HT1080 (cell line): Measurements from ENCODE around the gene USP17L19. TPM values are rescaled to one million over a fixed set of nuclear protein-coding genes. Genes with fewer than 3 reads are reported as not detected.
"Not testable (repeated sequence)": the region's sequence is repeated elsewhere in the genome, so short reads cannot be mapped to it uniquely, and the experiment has no call there.

Experiments used
- DNase-seq: peaks from one replicate; pipeline ENCODE4 v3.0.0-alpha.2; 2015; ENCODE audit warnings: low read depth
- polyA plus RNA-seq, 2 experiments: library from polyadenylated mRNA; depleted of rRNA; stranded (reverse); fragments of >200 nt; gene quantifications; 2 replicates each; pipeline ENCODE4 v1.2.3, GENCODE V29; 2015
- total RNA-seq: library from RNA; depleted of rRNA; stranded (reverse); fragments of >200 nt; shearing (Covaris generic); gene quantifications from 2 replicates; pipeline ENCODE4 v1.2.3, GENCODE V29; 2014; rRNA removed

USP17L19 gene, protein sequence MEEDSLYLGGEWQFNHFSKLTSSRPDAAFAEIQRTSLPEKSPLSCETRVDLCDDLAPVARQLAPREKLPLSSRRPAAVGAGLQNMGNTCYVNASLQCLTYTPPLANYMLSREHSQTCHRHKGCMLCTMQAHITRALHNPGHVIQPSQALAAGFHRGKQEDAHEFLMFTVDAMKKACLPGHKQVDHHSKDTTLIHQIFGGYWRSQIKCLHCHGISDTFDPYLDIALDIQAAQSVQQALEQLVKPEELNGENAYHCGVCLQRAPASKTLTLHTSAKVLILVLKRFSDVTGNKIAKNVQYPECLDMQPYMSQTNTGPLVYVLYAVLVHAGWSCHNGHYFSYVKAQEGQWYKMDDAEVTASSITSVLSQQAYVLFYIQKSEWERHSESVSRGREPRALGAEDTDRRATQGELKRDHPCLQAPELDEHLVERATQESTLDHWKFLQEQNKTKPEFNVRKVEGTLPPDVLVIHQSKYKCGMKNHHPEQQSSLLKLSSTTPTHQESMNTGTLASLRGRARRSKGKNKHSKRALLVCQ
- total RNA-seq = not detected in 2 replicates
- polyA plus RNA-seq (2015; cell fraction: cytosol; rRNA removed) = not detected in 2 replicates
- polyA plus RNA-seq (2015; cell fraction: nucleus; rRNA removed) = not detected in 2 replicates

DNA sequence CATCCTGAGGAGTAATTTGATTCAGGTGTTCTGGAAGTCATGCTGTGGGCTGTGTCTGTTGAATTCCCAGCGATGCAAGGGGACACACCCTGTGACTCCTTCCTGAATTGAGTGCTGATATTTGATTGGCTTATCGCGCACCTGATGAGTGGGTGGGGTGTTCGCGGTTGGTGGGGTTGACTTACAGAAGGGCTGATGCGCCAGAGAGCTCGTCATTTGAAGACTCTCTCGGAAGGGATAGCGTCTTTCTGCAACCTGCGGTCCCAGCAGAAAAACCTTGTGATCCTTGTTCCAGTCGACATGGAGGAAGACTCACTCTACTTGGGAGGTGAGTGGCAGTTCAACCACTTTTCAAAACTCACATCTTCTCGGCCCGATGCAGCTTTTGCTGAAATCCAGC lies at the start of gene USP17L19:
Gene USP17L19 (plus strand): TSS at position 301 of the 400 bp plus-strand sequence. CDS start 0 bp downstream, at position 301.
- DNase-seq = not testable (repeated sequence)

DNA sequence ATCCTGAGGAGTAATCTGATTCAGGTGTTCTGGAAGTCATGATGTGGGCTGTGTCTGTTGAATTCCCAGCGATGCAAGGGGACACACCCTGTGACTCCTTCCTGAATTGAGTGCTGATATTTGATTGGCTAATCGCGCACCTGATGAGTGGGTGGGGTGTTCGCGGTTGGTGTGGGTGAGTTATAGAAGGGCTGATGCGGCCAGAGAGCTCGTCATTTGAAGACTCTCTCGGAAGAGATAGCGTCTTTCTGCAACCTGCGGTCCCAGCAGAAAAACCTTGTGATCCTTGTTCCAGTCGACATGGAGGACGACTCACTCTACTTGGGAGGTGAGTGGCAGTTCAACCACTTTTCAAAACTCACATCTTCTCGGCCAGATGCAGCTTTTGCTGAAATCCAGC lies 42.8 kb upstream of the USP17L19 start, which contains the start of gene USP17L10:
Gene USP17L10 (plus strand): TSS at position 301 of the 400 bp plus-strand sequence. CDS start 0 bp downstream, at position 301.
- not testable (repeated sequence) for DNase-seq

DNA sequence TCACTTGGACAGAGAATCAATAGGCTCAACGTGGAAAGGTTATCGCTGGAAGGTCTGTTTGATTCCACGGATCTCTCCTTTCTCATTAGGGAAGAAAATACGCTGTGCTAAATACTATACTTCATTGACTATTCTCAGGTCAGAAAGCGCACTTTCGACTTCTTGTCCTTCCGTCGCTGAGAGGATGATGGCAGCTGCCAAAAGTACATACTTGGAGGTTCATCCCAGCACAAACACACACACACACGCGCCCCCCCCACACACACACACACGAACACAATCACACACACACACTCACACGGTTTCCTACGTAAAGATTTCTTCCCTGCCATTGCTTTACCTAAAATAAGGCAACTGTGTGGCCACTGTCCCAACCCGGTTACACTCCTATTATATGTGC lies 38.5 kb upstream of the USP17L19 start:
- DNase-seq = not testable (repeated sequence)

DNA sequence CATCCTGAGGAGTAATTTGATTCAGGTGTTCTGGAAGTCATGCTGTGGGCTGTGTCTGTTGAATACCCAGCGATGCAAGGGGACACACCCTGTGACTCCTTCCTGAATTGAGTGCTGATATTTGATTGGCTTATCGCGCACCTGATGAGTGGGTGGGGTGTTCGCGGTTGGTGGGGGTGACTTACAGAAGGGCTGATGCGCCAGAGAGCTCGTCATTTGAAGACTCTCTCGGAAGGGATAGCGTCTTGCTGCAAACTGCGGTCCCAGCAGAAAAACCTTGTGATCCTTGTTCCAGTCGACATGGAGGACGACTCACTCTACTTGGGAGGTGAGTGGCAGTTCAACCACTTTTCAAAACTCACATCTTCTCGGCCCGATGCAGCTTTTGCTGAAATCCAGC lies 38.1 kb upstream of the USP17L19 start, which contains the start of gene USP17L11:
Gene USP17L11 (plus strand): TSS at position 301 of the 400 bp plus-strand sequence. CDS start 0 bp downstream, at position 301.
- DNase-seq = not testable (repeated sequence)

DNA sequence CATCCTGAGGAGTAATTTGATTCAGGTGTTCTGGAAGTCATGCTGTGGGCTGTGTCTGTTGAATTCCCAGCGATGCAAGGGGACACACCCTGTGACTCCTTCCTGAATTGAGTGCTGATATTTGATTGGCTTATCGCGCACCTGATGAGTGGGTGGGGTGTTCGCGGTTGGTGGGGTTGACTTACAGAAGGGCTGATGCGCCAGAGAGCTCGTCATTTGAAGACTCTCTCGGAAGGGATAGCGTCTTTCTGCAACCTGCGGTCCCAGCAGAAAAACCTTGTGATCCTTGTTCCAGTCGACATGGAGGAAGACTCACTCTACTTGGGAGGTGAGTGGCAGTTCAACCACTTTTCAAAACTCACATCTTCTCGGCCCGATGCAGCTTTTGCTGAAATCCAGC lies 33.3 kb upstream of the USP17L19 start, which contains the start of gene USP17L12:
Gene USP17L12 (plus strand): TSS at position 301 of the 400 bp plus-strand sequence. CDS start 0 bp downstream, at position 301.
- DNase-seq = not testable (repeated sequence)

DNA sequence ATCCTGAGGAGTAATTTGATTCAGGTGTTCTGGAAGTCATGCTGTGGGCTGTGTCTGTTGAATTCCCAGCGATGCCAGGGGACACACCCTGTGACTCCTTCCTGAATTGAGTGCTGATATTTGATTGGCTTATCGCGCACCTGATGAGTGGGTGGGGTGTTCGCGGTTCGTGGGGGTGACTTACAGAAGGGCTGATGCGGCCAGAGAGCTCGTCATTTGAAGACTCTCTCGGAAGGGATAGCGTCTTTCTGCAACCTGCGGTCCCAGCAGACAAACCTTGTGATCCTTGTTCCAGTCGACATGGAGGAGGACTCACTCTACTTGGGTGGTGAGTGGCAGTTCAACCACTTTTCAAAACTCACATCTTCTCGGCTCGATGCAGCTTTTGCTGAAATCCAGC lies 28.6 kb upstream of the USP17L19 start, which contains the start of gene USP17L13:
Gene USP17L13 (plus strand): TSS at position 301 of the 400 bp plus-strand sequence. CDS start 0 bp downstream, at position 301.
- not testable (repeated sequence) for DNase-seq

DNA sequence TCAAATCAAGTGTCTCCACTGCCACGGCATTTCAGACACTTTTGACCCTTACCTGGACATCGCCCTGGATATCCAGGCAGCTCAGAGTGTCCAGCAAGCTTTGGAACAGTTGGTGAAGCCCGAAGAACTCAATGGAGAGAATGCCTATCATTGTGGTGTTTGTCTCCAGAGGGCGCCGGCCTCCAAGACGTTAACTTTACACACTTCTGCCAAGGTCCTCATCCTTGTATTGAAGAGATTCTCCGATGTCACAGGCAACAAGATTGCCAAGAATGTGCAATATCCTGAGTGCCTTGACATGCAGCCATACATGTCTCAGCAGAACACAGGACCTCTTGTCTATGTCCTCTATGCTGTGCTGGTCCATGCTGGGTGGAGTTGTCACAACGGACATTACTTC lies 22.9 kb upstream of the USP17L19 start:
- not testable (repeated sequence) for DNase-seq

DNA sequence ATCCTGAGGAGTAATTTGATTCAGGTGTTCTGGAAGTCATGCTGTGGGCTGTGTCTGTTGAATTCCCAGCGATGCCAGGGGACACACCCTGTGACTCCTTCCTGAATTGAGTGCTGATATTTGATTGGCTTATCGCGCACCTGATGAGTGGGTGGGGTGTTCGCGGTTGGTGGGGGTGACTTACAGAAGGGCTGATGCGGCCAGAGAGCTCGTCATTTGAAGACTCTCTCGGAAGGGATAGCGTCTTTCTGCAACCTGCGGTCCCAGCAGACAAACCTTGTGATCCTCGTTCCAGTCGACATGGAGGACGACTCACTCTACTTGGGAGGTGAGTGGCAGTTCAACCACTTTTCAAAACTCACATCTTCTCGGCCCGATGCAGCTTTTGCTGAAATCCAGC lies 19.1 kb upstream of the USP17L19 start, which contains the start of gene USP17L15:
Gene USP17L15 (plus strand): TSS at position 301 of the 400 bp plus-strand sequence. CDS start 0 bp downstream, at position 301.
- DNase-seq = not testable (repeated sequence)

DNA sequence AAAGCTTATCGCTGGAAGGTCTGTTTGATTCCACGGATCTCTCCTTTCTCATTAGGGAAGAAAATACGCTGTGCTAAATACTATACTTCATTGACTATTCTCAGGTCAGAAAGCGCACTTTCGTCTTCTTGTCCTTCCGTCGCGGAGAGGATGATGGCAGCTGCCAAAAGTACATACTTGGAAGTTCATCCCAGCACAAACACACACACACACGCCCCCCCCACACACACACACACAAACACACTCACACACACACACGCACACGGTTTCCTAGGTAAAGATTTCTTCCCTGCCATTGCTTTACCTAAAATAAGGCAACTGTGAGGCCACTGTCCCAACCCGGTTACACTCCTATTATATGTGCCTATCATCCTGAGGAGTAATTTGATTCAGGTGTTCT lies 14.7 kb upstream of the USP17L19 start:
- peak; percentile 18 for DNase-seq

DNA sequence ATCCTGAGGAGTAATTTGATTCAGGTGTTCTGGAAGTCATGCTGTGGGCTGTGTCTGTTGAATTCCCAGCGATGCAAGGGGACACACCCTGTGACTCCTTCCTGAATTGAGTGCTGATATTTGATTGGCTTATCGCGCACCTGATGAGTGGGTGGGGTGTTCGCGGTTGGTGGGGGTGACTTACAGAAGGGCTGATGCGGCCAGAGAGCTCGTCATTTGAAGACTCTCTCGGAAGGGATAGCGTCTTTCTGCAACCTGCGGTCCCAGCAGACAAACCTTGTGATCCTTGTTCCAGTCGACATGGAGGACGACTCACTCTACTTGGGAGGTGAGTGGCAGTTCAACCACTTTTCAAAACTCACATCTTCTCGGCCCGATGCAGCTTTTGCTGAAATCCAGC lies 9.6 kb upstream of the USP17L19 start, which contains the start of gene USP17L17:
Gene USP17L17 (plus strand): TSS at position 301 of the 400 bp plus-strand sequence. CDS start 0 bp downstream, at position 301.
- DNase-seq = not testable (repeated sequence)

DNA sequence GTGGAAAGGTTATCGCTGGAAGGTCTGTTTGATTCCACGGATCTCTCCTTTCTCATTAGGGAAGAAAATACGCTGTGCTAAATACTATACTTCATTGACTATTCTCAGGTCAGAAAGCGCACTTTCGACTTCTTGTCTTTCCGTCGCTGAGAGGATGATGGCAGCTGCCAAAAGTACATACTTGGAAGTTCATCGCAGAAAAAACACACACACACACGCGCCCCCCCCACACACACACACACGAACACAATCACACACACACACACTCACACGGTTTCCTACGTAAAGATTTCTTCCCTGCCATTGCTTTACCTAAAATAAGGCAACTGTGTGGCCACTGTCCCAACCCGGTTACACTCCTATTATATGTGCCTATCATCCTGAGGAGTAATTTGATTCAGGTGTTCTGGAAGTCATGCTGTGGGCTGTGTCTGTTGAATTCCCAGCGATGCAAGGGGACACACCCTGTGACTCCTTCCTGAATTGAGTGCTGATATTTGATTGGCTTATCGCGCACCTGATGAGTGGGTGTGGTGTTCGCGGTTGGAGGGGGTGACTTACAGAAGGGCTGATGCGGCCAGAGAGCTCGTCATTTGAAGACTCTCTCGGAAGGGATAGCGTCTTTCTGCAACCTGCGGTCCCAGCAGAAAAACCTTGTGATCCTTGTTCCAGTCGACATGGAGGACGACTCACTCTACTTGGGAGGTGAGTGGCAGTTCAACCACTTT lies 5.1 kb upstream of the USP17L19 start, which contains the start of gene USP17L18:
Gene USP17L18 (plus strand): TSS at position 678 of the 728 bp plus-strand sequence. CDS start 0 bp downstream, at position 678.
- DNase-seq = peak; percentile 0

DNA sequence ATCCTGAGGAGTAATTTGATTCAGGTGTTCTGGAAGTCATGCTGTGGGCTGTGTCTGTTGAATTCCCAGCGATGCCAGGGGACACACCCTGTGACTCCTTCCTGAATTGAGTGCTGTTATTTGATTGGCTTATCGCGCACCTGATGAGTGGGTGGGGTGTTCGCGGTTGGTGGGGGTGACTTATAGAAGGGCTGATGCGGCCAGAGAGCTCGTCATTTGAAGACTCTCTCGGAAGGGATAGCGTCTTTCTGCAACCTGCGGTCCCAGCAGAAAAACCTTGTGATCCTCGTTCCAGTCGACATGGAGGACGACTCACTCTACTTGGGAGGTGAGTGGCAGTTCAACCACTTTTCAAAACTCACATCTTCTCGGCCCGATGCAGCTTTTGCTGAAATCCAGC lies 4.6 kb downstream of the USP17L19 start, which contains the start of gene USP17L20:
Gene USP17L20 (plus strand): TSS at position 301 of the 400 bp plus-strand sequence. CDS start 0 bp downstream, at position 301.
- DNase-seq = not testable (repeated sequence)

DNA sequence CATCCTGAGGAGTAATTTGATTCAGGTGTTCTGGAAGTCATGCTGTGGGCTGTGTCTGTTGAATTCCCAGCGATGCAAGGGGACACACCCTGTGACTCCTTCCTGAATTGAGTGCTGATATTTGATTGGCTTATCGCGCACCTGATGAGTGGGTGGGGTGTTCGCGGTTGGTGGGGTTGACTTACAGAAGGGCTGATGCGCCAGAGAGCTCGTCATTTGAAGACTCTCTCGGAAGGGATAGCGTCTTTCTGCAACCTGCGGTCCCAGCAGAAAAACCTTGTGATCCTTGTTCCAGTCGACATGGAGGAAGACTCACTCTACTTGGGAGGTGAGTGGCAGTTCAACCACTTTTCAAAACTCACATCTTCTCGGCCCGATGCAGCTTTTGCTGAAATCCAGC lies 9.4 kb downstream of the USP17L19 start, which contains the start of gene USP17L21:
Gene USP17L21 (plus strand): TSS at position 301 of the 400 bp plus-strand sequence. CDS start 0 bp downstream, at position 301.
- DNase-seq = not testable (repeated sequence)

DNA sequence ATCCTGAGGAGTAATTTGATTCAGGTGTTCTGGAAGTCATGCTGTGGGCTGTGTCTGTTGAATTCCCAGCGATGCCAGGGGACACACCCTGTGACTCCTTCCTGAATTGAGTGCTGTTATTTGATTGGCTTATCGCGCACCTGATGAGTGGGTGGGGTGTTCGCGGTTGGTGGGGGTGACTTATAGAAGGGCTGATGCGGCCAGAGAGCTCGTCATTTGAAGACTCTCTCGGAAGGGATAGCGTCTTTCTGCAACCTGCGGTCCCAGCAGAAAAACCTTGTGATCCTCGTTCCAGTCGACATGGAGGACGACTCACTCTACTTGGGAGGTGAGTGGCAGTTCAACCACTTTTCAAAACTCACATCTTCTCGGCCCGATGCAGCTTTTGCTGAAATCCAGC lies 14.1 kb downstream of the USP17L19 start, which contains the start of gene USP17L22:
Gene USP17L22 (plus strand): TSS at position 301 of the 400 bp plus-strand sequence. CDS start 0 bp downstream, at position 301.
- DNase-seq = not testable (repeated sequence)

DNA sequence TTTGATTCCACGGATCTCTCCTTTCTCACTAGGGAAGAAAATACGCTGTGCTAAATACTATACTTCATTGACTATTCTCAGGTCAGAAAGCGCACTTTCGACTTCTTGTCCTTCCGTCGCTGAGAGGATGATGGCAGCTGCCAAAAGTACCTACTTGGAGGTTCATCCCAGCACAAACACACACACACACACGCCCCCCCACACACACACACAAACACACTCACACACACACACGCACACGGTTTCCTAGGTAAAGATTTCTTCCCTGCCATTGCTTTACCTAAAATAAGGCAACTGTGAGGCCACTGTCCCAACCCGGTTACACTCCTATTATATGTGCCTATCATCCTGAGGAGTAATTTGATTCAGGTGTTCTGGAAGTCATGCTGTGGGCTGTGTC lies 18.5 kb downstream of the USP17L19 start:
- not testable (repeated sequence) for DNase-seq

Other genes starting within 250 kb of the USP17L19 start
- not detected in 2 replicates for gene FAM90A26, start 83.0 kb upstream of the USP17L19 start, total RNA-seq
- not detected in 2 replicates for gene USP17L10, start 42.7 kb upstream of the USP17L19 start, total RNA-seq
- gene USP17L11, start 38.0 kb upstream of the USP17L19 start, total RNA-seq = not detected in 2 replicates
- gene USP17L12, start 33.2 kb upstream of the USP17L19 start, total RNA-seq = not detected in 2 replicates
- not detected in 2 replicates for gene USP17L13, start 28.5 kb upstream of the USP17L19 start, total RNA-seq
- gene USP17L15, start 19.0 kb upstream of the USP17L19 start, total RNA-seq = not detected in 2 replicates
- not detected in 2 replicates for gene USP17L17, start 9.5 kb upstream of the USP17L19 start, total RNA-seq
- not detected in 2 replicates for gene USP17L18, start 4.7 kb upstream of the USP17L19 start, total RNA-seq
- not detected in 2 replicates for gene USP17L20, start 4.7 kb downstream of the USP17L19 start, total RNA-seq
- not detected in 2 replicates for gene USP17L21, start 9.5 kb downstream of the USP17L19 start, total RNA-seq
- not detected in 2 replicates for gene USP17L22, start 14.2 kb downstream of the USP17L19 start, total RNA-seq
- not detected in 2 replicates for gene USP17L24, start 71.8 kb downstream of the USP17L19 start, total RNA-seq
- not detected in 2 replicates for gene USP17L25, start 76.5 kb downstream of the USP17L19 start, total RNA-seq
- gene USP17L26, start 81.3 kb downstream of the USP17L19 start, total RNA-seq = not detected in 2 replicates
- gene USP17L5, start 86.0 kb downstream of the USP17L19 start, total RNA-seq = not detected in 2 replicates
- not detected in 2 replicates for gene USP17L27, start 90.8 kb downstream of the USP17L19 start, total RNA-seq
- gene USP17L28, start 95.5 kb downstream of the USP17L19 start, total RNA-seq = not detected in 2 replicates
- not detected in 2 replicates for gene USP17L29, start 100.3 kb downstream of the USP17L19 start, total RNA-seq
- gene USP17L30, start 109.8 kb downstream of the USP17L19 start, total RNA-seq = not detected in 2 replicates
- not detected in 2 replicates for gene DEFB131A, start 191.0 kb downstream of the USP17L19 start, total RNA-seq